GM19397 (cell line): Measurements from ENCODE around the gene TMEM182.
A peak's percentile ranks its signal among the peaks of the same experiment; 100 is the strongest.

Experiments
- ATAC-seq: cut with Tn5 transposase; IDR thresholded peaks from one replicate; pipeline ENCODE4 v1.9.1; 2021; ENCODE audit warnings: mild to moderate bottlenecking, moderate library complexity; ENCODE audit not compliant: unreplicated experiment

The TMEM182 gene, protein sequence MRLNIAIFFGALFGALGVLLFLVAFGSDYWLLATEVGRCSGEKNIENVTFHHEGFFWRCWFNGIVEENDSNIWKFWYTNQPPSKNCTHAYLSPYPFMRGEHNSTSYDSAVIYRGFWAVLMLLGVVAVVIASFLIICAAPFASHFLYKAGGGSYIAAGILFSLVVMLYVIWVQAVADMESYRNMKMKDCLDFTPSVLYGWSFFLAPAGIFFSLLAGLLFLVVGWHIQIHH

DNA sequence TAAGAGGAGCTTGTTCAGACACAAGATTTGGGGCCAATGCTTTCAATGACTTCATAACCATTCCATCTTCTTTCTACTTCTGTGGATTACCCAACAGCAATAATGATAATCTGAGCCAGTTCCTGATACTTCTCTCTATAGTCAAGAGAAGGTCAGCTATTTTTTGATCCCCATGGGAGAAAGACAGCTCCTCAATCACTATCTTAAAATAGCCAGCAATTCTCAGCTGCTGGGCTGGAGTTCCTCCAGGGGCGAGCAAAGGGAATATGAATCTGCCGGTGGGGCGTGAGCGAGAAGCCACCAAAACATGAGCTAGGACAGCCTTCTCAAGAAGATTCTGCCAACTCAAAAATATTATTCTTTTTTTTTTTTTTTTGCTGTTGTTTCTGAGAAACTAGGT lies at the start of gene TMEM182:
TMEM182 (plus strand) TSS at position 269 of the 400 bp plus-strand sequence. CDS start 187 bp downstream, outside the sequence.
- ATAC-seq, result no peak

DNA sequence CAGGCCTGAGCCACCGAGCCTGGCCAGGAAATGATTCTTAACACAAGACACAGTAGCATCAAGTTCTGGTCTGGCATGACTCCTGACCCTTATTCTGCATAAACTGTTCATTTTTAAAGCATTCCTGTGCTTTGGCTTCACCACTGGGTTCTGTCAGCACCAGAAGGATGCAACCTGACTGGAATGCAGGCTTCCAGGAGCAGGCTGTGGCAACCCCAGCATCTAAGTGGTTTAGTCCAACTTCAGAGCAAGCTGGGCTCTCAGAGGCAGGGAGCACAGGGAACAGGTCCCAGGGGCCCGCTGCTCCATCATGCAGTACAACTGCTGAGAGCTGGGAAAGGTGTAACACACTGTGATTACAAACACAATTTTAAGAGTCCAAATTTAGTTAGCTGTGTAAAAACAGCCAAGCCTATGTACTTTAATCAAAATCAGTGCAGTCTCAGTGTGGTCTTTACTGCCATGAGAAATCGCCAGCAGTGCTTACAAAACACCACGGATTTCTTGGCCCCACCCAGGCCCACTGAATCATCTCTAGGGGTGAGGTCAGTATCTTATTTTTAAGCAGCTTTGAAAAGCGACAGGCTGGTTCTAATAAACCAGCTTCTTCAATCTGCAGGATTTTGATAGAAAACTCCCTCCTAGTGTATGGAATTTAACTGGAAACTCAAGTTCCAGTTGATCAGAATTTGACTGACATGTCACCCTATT lies 44.4 kb upstream of the TMEM182 start:
- no peak for ATAC-seq

DNA sequence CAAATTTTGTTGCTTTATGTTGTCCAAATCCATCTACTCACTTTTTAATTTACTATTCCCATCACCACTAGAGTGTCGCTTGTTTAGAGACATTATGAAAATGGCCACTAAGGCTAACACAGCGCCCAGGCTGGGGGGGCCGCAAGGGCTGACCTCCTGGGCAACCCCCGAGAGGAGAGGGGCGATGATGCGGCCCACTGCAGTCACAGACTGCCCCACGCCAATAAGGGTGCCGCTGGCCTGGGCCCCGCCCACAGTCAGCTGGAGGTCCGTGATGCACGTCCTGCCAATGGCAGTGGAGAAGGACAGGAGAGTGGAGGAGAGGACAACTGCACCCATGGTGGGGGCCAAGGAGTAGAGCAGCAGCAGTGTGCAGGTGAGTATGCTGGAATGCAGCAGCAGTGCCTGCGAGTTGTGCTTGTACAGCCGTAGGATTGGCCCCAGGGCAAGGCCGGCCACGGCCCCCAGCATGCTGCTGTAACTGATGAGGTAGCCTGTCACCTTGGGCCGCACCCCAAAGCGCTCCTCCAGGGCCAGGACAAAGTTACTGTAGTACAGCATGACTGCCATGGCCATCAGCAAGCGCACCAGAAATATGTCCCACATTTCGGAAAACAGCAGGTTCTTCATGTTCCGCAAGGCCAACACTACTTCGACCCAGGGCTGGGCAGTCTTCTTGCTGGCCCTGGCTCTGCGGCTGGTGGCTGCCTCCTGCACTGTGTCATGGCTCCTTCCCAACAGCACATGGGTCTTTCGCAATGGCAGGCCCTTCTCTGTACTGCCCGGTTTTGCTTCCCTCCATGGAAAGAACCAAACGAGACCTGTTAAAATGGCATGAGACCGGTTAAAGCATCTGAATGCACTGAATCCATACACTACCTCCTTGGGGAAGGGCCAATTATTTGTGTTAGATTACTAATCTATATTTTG lies 43.2 kb upstream of the TMEM182 start:
- ATAC-seq, result no peak

DNA sequence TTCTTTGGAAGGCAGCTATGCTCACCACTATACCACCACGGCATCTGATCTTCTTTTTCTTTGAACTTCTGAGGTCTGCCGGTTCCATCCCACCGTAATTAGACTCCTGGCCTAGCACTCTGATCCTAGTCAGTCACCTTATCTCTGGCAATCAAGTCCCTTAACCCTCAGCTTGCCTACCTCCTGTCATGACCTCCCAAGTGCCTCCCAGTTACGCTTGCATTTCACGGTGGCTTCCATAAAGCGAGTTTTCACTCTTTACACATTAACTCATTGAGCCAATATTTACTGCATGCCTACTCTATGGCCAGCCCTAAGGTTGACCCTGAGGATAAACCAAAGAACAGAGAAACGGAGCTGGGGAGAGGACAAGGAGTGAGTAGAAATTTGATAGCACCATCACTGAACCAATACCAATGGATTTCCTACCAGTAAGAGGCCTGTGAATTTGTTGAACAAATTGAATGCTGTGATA lies 37.8 kb upstream of the TMEM182 start:
- no peak for ATAC-seq

DNA sequence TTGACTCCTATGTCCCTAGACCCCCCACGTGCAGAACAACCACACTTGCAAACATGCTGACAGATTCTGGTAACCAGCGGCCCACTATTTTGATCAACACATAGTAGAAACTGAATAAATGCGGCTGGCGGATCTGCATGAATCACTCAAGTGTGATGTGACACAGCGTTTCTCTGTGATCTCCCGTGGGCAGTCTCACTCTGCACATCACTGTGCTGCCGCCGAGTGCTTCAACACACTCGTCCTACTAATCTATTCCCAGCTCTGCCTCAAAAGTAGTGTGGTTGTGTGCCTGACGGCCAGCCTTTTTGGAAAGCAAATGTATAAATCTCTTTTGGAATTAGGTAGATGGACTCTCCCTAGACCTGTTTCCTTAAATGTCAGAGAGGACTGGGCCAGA lies 37.3 kb upstream of the TMEM182 start:
- no peak for ATAC-seq

DNA sequence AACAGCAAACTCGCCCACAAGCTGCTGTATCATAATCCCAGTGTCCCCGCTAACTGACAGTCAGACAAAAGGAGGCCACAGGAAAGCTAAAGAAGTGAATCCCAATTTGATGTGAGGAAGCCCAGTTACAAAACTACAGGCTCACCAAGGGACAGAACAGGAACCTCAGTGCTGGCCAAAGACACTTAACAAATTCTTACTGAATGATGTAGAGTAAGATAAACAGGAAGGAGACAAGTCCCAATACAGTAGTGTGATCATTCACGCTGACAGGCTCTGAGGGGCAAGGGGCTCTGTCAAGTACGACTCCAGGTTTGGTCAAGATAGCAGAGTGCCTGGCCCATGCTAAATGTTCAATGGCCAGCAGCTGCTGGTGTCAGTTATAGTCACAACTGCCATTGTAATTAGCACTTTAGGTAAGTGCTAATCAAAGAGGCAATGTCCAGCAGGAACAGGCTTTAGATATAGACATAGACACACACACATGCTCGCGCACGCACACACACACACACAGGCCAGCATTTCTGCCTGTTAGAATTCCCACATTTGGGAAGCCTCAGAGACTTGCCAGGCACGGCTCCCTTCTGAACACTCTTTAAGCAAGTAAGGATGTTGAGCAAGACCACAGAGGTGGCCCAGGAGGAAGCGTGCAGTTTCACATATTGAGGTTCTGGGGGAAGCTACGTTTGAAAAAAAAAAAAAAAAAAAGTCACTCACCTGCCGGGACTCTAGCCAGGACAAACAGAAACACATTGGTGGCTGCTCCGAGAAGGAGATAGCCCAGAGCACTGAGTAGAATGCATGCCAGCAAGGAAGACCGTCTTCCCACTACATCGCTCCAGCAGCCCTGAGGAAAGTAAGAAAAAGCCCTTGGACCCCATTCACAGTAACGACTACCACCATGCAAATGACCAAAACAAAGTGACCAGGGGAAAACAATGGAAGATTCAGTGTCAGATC lies 35.4 kb upstream of the TMEM182 start:
- ATAC-seq, result no peak

DNA sequence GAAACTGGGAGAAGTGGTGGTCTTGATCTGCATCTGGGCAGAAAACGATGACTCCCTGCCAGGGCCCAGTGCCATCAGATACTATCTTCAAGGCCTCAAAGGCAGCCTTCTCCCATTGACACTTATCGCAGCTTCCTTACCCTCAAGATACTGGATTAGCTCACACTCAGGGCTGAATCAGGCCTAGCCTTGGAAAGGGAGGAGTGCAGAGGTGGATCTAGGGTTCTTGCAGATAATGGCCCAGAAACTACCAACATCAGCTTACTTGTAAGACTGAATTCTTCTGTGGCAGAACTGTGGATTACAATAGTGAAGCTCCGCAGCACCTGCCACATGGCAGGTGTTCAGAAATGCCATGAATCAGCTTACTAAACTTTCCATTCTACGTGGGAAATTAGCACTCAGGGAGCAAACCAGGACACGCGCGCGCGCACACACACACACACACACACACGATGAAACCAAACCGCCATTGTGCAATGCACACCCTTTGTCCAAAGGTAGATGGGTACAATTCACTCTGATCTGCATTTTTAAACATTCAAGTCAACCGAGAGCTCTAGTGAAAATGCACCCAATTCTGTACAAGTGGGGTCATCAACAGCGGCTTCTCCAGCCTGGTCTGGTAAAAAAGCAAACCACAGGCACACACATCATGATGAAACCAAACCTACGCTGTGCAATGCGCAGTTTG lies 26.3 kb upstream of the TMEM182 start:
- ATAC-seq, result no peak

DNA sequence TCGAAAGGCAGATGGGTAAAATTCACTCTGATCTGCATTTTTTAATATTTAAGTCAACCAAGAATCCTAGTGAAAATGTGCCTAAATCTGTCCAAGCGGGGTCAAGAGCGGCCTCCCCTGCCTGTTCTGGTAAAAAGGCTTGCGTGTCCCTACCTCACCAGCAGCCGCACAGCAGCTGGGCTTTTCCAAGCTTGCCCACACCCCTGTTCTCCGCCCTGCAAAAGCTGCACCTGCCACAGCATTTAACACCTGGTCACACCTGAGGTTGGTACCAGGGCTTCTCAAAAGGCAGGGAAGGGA lies 25.8 kb upstream of the TMEM182 start:
- peak; percentile 11 for ATAC-seq

DNA sequence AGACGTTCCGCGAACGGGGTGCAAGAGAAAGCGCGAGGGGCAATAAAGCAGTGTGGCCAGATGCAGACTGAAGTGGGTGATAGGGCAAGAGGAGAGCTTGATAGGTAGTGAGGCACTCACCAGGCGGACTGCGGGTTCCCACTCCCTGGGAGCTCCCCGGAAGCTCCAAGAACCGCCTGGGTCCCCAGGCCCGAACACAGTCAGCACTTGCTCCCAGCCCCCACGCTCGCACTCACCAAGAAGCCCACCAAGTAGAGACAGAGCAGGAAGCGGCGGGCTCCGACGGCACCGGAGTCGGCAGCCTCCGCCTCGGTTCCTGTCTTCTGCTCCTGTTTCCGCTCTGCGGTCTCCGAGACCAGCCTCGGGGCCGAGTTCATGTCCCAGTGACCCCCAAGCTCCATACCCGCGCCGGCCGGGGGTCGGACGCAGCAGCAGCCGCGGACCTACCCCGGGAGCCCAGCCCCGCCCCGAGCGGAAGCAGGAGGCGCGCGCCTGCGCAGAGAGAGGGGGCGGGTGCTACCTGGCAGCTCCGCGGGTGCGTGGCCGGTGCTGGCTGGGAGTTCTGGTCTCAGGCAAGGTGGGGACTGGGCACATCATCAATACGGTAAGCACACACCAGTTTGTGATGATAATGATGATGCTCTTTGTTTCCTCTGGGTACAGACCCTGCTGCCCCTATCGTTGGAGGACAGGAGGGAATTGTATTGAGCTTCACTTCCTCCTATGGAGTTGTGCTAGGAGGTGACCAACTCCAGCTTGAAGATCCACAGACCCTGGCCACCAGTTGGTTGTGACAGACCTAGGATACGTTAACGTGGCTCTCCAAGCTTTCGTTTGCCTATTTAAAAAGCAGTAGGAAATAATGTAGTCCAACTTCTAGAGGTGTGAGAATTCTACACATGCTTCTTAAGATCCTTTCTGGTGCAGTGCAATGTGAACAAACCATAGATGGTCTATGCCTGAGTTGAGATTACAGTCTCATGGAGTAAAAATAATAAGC lies 25.1 kb upstream of the TMEM182 start:
- peak; percentile 98 for ATAC-seq

DNA sequence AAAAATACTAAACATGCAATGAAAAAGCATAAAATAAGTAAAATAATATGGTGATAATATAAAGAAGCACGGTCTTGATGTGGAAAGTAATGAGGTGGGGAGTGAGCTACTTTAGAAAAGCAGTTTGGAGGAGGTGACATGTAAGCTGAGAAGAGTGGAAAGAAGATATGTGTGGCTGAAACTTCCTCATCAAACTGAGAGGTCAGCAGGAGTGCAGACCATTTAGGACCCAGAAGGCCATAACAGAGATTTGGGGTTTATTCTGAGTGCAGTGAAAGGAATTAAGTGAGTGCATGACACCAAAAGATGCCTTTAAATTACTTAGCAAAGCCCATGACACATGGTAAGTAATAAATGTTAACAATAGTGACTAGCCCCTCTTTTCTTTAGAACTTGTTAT lies 24.4 kb upstream of the TMEM182 start:
- ATAC-seq, result no peak

DNA sequence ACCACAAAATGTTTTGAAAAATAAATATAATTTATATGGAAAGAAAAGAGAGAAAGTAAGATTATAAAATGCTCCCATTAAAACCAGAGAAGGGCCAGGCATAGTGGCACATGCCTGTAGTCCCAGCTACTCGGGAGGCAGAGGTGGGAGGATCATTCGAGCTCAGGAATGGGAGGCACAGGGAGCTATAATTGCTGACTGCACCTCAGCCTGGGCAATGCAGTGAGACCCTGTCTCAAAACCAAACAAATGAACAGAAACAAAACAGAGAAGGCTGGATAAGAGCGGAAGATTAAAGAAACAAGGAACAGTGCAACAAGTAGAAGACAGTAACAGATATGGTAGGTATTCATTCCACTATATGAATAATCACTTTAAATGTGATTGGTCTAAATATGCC lies 18.6 kb upstream of the TMEM182 start:
- ATAC-seq, result no peak

DNA sequence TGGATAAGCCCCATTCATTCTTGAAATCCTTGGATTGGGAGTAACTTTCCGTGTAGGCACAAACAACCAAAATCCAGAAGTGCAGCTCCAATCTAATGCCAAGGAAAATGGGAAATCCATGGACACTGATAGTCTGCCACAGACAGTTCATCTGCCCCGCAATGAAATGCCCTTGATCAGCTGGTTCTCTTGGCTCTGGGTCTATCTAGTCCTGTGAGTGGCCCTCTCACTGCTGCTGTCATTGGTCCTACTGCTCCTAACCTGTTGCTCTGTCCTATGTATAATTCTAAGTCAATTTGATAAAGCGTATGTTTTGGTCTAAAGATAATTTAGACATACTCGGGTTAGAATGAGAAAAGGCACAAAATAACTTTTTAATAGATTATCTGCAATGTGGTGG lies 13.7 kb upstream of the TMEM182 start:
- ATAC-seq, result no peak

DNA sequence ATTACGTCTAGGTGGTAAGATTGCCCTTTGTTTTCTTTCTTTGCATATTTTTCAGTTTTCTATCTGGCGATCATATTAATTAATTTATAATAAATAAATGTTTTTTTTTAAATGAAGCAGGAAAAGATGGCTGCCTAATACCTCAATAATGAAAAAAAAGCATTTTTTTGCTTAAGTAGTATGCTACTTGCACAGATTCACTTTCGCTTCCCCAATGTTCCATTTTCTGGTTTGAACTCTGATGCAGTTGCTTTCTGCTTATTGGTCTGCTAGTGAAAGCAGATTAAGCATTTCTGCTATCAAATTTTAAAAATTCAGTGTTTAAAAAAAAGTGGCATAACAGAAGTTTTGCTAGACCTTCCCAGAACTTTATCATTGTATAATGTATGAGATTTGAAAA lies 11.9 kb upstream of the TMEM182 start:
- ATAC-seq, result no peak

DNA sequence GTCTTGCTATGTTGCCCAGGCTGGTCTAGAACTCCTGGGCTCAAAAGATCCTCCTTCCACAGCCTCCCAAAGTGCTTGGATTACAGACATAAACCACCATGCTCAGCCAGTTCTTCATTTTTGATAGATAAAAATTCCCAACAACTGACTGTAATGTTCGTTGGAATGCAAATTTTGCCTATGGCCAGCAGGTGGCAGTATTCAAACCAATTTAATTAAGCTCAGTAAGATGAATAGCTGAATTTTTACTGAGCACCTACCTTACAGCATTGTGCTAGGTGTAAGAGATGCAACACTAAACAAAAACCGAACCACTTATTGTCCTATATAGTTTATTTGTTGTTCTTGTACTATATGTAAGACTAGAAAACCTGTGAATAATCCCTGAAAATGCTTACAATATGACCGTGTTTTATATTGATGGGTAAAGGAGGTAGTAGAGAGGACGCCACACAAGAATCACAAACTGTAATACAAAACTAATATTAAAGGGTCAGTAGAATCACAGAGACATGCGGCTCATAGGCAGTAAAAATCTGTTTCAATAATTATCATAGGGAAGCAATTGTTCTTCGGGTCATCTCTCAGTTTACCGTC lies 8.2 kb upstream of the TMEM182 start:
- no peak for ATAC-seq

DNA sequence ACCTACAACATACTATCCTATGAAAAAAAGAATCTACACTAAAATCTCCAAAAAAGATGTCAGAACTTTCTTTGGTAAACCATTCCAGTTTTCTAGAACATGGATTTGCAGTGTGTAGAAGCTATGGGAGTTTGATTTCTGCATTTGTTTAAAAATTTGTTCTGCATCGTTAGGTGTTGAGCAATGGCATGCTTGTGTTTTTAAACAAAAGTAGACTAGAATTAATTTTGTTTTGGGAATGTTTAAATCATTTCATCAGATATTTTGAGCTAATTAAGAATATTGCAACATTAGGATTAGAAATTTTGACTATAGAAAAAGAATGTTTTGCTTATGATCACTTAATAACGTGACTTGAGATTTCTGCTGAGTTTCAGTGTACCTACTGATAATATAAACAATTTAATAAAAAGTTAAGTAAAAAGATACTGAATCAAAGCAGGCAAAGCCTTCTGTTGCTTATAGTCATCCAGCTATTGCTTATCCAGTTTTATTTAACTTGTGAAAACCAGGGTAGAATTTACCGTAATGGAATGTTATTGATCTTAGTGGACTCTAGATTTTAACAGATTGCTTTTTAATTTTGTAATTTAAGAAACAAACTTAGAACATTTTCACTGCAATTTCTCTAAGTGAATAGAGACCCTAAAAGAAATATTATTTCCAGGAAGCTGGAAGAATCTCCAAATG lies 7.2 kb upstream of the TMEM182 start:
- no peak for ATAC-seq

DNA sequence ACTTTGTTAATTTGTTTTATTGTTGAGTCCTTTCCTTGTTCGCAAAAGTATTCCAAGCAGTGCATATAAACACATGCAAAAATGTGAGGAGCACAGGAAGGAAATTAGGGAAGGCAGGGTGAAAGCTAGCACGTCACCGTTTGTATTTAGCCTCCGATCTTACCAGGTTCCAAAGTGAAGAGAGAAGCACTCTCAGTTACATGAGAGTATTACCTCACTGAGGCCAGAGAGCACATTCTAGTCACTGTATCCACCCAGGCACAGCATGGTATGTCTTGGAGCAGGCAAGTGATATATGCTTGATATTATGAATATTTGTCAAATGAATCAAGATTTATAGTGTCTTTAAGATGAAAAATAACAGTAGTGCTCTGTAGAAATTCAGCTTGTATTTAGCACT lies 6.5 kb upstream of the TMEM182 start:
- ATAC-seq, result no peak

DNA sequence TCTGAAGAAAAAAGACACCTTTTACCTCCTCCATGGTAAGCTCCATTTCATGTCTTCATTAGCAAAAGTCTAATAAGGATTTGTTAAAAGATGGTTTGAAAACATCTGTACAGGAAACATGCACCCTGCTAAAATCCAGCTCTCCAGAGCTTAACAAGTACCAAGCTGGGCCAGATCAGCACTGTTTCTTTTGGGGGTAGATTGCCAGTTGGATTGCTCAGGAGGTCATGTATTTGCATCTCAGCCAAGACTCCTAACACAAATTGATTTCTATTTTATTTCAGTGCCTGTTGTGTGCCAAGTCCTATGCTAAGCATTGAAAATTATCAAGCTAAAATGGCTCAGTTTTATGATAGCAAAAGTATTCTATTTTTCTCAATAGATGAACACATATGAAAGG lies 3.4 kb upstream of the TMEM182 start:
- no peak for ATAC-seq

DNA sequence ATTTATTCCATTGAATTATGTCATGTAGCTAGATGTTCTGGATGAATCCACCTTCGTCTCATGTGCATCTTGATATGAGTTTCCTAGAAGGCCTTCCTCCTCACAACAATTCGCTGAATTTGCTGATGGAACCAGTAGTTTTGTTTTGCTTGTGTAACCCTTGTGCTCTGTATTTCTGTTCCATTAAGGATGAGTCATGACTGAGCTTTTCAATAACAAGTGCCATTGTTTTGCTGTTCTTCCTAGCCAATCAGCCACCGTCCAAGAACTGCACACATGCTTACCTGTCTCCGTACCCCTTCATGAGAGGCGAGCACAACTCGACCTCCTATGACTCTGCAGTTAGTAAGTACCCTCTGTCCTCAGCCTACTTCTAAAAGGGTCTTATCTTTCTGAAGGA lies 2.3 kb downstream of the TMEM182 start:
- no peak for ATAC-seq
